Measurements from ENCODE around the gene RAG2. TPM values are rescaled to one million over a fixed set of nuclear protein-coding genes. Genes with fewer than 3 reads are reported as not detected.

The RAG2 gene
- total and polyA plus RNA-seq, 4 donors, result not detected

- H3K9me3 ChIP-seq (ENCODE audit: control insufficient read depth in 4 of 4, insufficient read depth in 3 of 4, low read length in 3 of 4), result no peaks in the 10 kb centered on the region
- H3K27ac ChIP-seq (ENCODE audit: low read depth in 1 of 2, low read length in 1 of 2), result no peak overlapping the region
- peaks cover 0 to 8% (median 0%) of the 10 kb centered on the region in 5 donors for H3K4me1 ChIP-seq (ENCODE audit: control insufficient read depth in 5 of 5, insufficient read depth in 5 of 5, low read length in 5 of 5)
- H3K9ac ChIP-seq (ENCODE audit: insufficient read depth in 1 of 2, low read length in 2 of 2), result no peak overlapping the region
- no peak overlapping the region for H3K4me3 ChIP-seq
- no peaks in the 10 kb centered on the region for H3K36me3 ChIP-seq (ENCODE audit: control insufficient read depth in 4 of 4, insufficient read depth in 4 of 4, low read length in 4 of 4)
- H3K27me3 ChIP-seq (ENCODE audit: control insufficient read depth in 3 of 3, insufficient read depth in 3 of 3, low read length in 2 of 3), result no peaks in the 10 kb centered on the region
- TF ChIP-seq CTCF (IDR thresholded peaks at IDR 0.05; ENCODE audit: control extremely low read depth, extremely low read depth), result no peak
- no peak for ATAC-seq (ENCODE audit: insufficient read depth, low FRiP score)
- 85 to 89% methylated on average over 4 of the region's 4 CpGs for WGBS, 2 donors
- DNase-seq, result no peak
These were observed 28.9 kb downstream of the RAG2 start for GRCh38 chr11:36569095-36569494.

- H3K9me3 ChIP-seq (ENCODE audit: control insufficient read depth in 4 of 4, insufficient read depth in 3 of 4, low read length in 3 of 4), result no peaks in the 10 kb centered on the region
- 79 to 94% methylated on average over 1 of the region's 1 CpG for WGBS, 2 donors
- no peaks in the 10 kb centered on the region for H3K27me3 ChIP-seq (ENCODE audit: control insufficient read depth in 3 of 3, insufficient read depth in 3 of 3, low read length in 2 of 3)
- H3K9ac ChIP-seq (ENCODE audit: insufficient read depth in 1 of 2, low read length in 2 of 2), result no peak within 1 kb of the TSS
- peaks cover 0 to 12% (median 0%) of the 10 kb centered on the region in 5 donors for H3K4me1 ChIP-seq (ENCODE audit: control insufficient read depth in 5 of 5, insufficient read depth in 5 of 5, low read length in 5 of 5)
- ATAC-seq (ENCODE audit: insufficient read depth, low FRiP score), result no peak
- no peaks in the 10 kb centered on the region for H3K36me3 ChIP-seq (ENCODE audit: control insufficient read depth in 4 of 4, insufficient read depth in 4 of 4, low read length in 4 of 4)
- no peak within 1 kb of the TSS for H3K27ac ChIP-seq (ENCODE audit: low read depth in 1 of 2, low read length in 1 of 2)
- no peak for TF ChIP-seq CTCF (IDR thresholded peaks at IDR 0.05; ENCODE audit: control extremely low read depth, extremely low read depth)
- no peak within 1 kb of the TSS for H3K4me3 ChIP-seq
- no peak for DNase-seq
These were observed 30.3 kb downstream of the RAG2 start, which contains the start of gene RAG1 for GRCh38 chr11:36567694-36568093. Gene RAG1, plus strand, starts transcription at chr11:36568007. Its CDS starts 5,298 bp downstream, at chr11:36573305.

- Histone ChIP-seq H3K36me3 (ENCODE audit: control insufficient read depth in 4 of 4, insufficient read depth in 4 of 4, low read length in 4 of 4) (no peaks in the 10 kb centered on the region), H3K9me3 (ENCODE audit: control insufficient read depth in 4 of 4, insufficient read depth in 3 of 4, low read length in 3 of 4) (no peaks in the 10 kb centered on the region), H3K27me3 (ENCODE audit: control insufficient read depth in 3 of 3, insufficient read depth in 3 of 3, low read length in 2 of 3) (no peaks in the 10 kb centered on the region), H3K4me3 (no peak overlapping the region), H3K27ac (ENCODE audit: low read depth in 1 of 2, low read length in 1 of 2) (no peak overlapping the region), H3K4me1 (ENCODE audit: control insufficient read depth in 5 of 5, insufficient read depth in 5 of 5, low read length in 5 of 5) (peaks cover 0 to 12% (median 0%) of the 10 kb centered on the region in 5 donors), H3K9ac (ENCODE audit: insufficient read depth in 1 of 2, low read length in 2 of 2) (no peak overlapping the region)
- 95 to 96% methylated on average over 4 of the region's 4 CpGs for WGBS, 2 donors
- no peak for ATAC-seq (ENCODE audit: insufficient read depth, low FRiP score)
- no peak for DNase-seq
- TF ChIP-seq CTCF (IDR thresholded peaks at IDR 0.05; ENCODE audit: control extremely low read depth, extremely low read depth), result no peak
These were observed 31.5 kb downstream of the RAG2 start for GRCh38 chr11:36566407-36567053.
